DOHH2 (cell line): Measurements from ENCODE around the gene EEF2.
"Not testable (repeated sequence)": the region's sequence is repeated elsewhere in the genome, so short reads cannot be mapped to it uniquely, and the experiment has no call there.

Source experiments
- H3F3A ChIP-seq: fragments of 200-600 bp; sonication (generic), shearing (Covaris generic); 2 replicates; pipeline ENCODE4 v1.6.0; 2016; ENCODE audit warnings: antibody characterized with exemption, mild to moderate bottlenecking; ENCODE audit not compliant: control insufficient read depth, insufficient read depth
- H3K27ac ChIP-seq: fragments of 200-600 bp; sonication (generic); 2 replicates; pipeline ENCODE4 v1.5.1; 2014; ENCODE audit warnings: low read depth, mild to moderate bottlenecking, low read length, moderate library complexity
- H3K27me3 ChIP-seq: fragments of 200-600 bp; sonication (generic); 2 replicates; pipeline ENCODE4 v1.6.1; 2014; ENCODE audit warnings: mild to moderate bottlenecking, low read length, mixed read lengths; ENCODE audit not compliant: control insufficient read depth
- H3K36me3 ChIP-seq: fragments of 200-600 bp; sonication (generic); 2 replicates; pipeline ENCODE4 v1.6.1; 2014; ENCODE audit warnings: mild to moderate bottlenecking, low read length, moderate library complexity, mixed read lengths; ENCODE audit not compliant: control insufficient read depth
- H3K4me1 ChIP-seq: fragments of 200-600 bp; sonication (generic); 2 replicates; pipeline ENCODE4 v1.6.1; 2014; ENCODE audit warnings: mild to moderate bottlenecking, low read length, mixed read lengths; ENCODE audit not compliant: control insufficient read depth
- H3K4me2 ChIP-seq: fragments of 200-600 bp; sonication (generic); 2 replicates; pipeline ENCODE4 v1.6.0; 2014; ENCODE audit warnings: mild to moderate bottlenecking, low read length, moderate library complexity
- H3K4me3 ChIP-seq: fragments of 200-600 bp; sonication (generic); 2 replicates; pipeline ENCODE4 v1.5.1; 2014; ENCODE audit warnings: mild to moderate bottlenecking, low read length, mixed read lengths
- H3K79me2 ChIP-seq: fragments of 200-600 bp; sonication (generic); 2 replicates; pipeline ENCODE4 v1.6.1; 2014; ENCODE audit warnings: mild to moderate bottlenecking, low read length, mixed read lengths; ENCODE audit not compliant: control insufficient read depth
- H3K9me2 ChIP-seq: fragments of 200-600 bp; sonication (generic); replicated peaks from 2 replicates; pipeline ENCODE4 v1.6.1; 2014; ENCODE audit warnings: mild to moderate bottlenecking, low read length, mixed read lengths; ENCODE audit not compliant: control insufficient read depth
- H3K9me3 ChIP-seq: fragments of 200-600 bp; sonication (generic); 2 replicates; pipeline ENCODE4 v1.6.1; 2014; ENCODE audit warnings: antibody characterized with exemption, low read length, mixed read lengths; ENCODE audit not compliant: control insufficient read depth, insufficient read depth
- H4K20me1 ChIP-seq: fragments of 200-600 bp; sonication (generic); 2 replicates; pipeline ENCODE4 v1.6.0; 2014; ENCODE audit warnings: low read depth, mild to moderate bottlenecking, antibody characterized with exemption, low read length, moderate library complexity; ENCODE audit not compliant: control insufficient read depth, insufficient read depth
- CTCF ChIP-seq: fragments of 200-600 bp; sonication (generic); IDR thresholded peaks from one replicate; pipeline ENCODE4 v1.5.1; 2014; ENCODE audit warnings: antibody characterized with exemption, mild to moderate bottlenecking, low read depth, low read length; ENCODE audit not compliant: poor library complexity, severe bottlenecking
- EZH2phosphoT487 ChIP-seq: fragments of 200-600 bp; sonication (generic); IDR thresholded peaks from 2 replicates; pipeline ENCODE4 v1.6.1; 2017; ENCODE audit warnings: borderline replicate concordance, mild to moderate bottlenecking, antibody characterized with exemption, low read length, moderate library complexity, mixed read lengths

EEF2 gene

GRCh38 chr19:4007021-4007835, 22.0 kb upstream of the EEF2 start, which contains the start of gene PIAS4:
PIAS4 (plus strand) TSS chr19:4007736; CDS start chr19:4007761, 25 bp downstream.
- peaks cover 48% of the 10 kb centered on the region for H3K79me2 ChIP-seq
- peaks cover 15% of the 10 kb centered on the region for H3K4me1 ChIP-seq
- H3K27ac ChIP-seq = peak within 1 kb of the TSS; percentile 70
- H3K27me3 ChIP-seq = no peaks in the 10 kb centered on the region
- H3K4me3 ChIP-seq = peak within 1 kb of the TSS; percentile 98
- H3F3A ChIP-seq = peaks cover 3% of the 10 kb centered on the region
- peaks cover 5% of the 10 kb centered on the region; the same call in 1 of the 2 replicates for H4K20me1 ChIP-seq
- no peaks in the 10 kb centered on the region for H3K9me2 ChIP-seq
- no peak for TF ChIP-seq EZH2phosphoT487
- peak; percentile 19 for TF ChIP-seq CTCF
- H3K9me3 ChIP-seq = no peaks in the 10 kb centered on the region
- peaks cover 4% of the 10 kb centered on the region; the same call in 1 of the 2 replicates for H3K36me3 ChIP-seq
- H3K4me2 ChIP-seq = peak within 1 kb of the TSS; percentile 98

- peaks cover 15% of the 10 kb centered on the region for H3K4me1 ChIP-seq
- H3K4me3 ChIP-seq, H3K4me2 ChIP-seq: not testable (repeated sequence)
Observed at GRCh38 chr19:4005436-4005835, 20.2 kb upstream of the EEF2 start.

GRCh38 chr19:4000798-4001197, 15.5 kb upstream of the EEF2 start:
- H3K27ac ChIP-seq, H3K4me3 ChIP-seq, H3K27me3 ChIP-seq, H3K79me2 ChIP-seq, H3K4me1 ChIP-seq, H3K4me2 ChIP-seq, H3K36me3 ChIP-seq, H4K20me1 ChIP-seq, H3K9me3 ChIP-seq, H3F3A ChIP-seq, H3K9me2 ChIP-seq: not testable (repeated sequence)

More at GRCh38 chr19:4005436-4005835, 20.2 kb upstream of the EEF2 start:
- H3K27me3 ChIP-seq, H3K27ac ChIP-seq, H4K20me1 ChIP-seq, H3F3A ChIP-seq, H3K9me2 ChIP-seq, H3K36me3 ChIP-seq, H3K9me3 ChIP-seq: not testable (repeated sequence)
- peaks cover 33% of the 10 kb centered on the region for H3K79me2 ChIP-seq

GRCh38 chr19:3998667-3999412, 13.6 kb upstream of the EEF2 start:
- H3K4me1 ChIP-seq, H3K4me3 ChIP-seq, H3K27me3 ChIP-seq, H3K79me2 ChIP-seq, H3K9me2 ChIP-seq, H3K36me3 ChIP-seq, H3K9me3 ChIP-seq, H3F3A ChIP-seq, H3K4me2 ChIP-seq, H3K27ac ChIP-seq, H4K20me1 ChIP-seq: not testable (repeated sequence)
